Ammon's horn (tissue), 1 donor: ENCODE data around the gene ATAD1.

ENCODE experiments used
- DNase-seq: peaks from one replicate; pipeline ENCODE4 v3.0.0-alpha.2; 2016; ENCODE audit warnings: low spot score

ATAD1 gene

DNA sequence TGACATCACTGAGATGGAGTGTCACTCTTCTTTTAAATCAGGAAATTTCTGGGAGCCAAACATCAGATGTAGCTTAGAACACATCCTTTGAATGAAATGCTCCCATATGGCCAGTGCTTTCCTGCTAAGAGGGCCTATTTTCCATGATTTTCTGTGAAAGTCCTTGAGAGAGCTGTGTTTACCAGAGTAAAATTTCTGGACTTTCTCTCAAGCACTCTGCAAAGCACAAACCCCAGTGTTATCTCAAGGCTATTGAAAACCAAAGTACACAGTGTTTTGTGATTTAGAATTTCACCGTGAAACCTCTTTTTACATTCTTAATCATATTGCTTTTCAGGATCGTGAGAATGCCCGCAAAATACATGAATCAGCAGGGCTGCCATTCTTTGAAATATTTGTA lies 104.3 kb downstream of the ATAD1 start:
- no peak for DNase-seq

DNA sequence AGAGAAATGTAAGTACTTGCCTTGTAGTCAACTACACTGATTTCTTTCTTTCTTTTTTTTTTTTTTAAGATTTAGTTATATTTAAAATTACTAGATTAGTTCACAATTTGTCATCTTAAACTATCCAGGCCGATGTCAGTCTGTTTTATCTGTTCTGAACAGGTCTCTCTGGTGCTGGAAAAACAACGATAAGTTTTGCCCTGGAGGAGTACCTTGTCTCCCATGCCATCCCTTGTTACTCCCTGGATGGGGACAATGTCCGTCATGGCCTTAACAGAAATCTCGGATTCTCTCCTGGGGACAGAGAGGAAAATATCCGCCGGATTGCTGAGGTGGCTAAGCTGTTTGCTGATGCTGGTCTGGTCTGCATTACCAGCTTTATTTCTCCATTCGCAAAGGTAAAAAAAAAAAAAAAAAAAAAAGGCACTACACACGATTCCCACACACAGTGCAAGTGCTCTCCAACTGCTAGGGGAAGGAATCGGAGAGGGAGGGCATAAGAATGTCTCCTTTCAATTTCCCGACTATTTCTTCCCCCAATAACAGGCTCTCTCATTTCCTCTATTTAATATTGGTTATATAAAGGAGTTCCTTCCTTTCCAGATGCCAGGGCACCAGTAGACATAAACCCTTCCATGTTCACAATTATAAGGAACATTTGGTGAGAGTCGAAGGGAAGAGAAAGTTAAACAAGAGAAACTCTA lies 105.0 kb downstream of the ATAD1 start:
- no peak for DNase-seq

DNA sequence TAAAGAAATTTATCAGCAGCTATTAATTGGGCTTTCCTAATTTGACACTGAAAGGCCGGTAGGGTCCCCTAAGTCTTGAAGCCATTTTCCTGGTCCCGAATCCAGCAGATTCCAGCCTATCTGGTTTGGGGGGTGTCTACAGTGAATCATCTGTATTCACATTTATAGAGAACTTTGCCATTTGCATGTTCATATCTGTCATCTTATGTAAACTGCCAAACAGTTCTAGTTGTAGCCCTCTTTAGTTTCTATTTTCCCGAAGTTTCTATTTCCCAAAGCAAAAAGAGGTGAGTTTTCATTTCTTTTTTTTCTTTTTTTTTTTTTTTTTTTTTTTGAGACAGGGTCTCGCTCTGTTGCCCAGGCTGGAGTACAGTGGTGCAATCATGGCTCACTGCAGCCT lies 110.8 kb downstream of the ATAD1 start:
- no peak for DNase-seq

DNA sequence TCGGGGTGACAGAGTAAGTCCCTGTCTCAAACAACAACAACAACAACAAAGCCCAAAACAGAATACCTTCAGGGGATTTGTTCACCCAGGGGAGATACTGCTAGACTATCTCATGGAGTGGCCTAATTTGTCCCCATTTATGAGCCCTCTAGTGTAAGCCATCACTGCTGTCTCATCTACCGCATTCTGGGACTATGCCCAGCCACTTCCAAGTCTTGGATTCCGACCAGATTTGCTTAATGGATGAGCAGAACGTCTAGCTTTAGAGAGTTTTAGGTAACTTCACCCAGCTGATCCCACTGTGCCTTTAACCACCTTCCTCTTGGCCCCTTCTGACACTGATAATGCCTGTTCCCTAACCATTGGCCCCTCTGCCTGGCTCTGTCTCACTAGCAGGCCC lies 111.3 kb downstream of the ATAD1 start:
- DNase-seq: no peak

DNA sequence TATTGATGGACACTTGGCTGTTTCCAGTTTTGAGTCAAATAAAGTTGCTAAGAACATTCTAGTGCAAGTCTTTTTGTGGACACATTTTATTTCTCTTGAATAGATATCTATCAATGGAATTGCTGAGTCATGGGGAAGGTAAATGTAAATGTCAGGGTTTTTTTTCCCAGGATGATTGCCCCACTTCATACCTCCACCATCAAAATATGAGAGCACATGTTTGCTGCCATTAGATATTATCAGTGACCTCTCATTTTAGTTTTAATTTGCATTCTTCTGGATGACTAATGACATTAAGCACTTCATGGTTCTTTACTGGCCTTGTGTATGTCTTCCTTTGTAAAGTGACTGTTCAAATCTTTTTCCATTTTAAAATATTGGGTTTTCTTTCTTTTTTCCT lies 112.7 kb downstream of the ATAD1 start:
- no peak for DNase-seq

DNA sequence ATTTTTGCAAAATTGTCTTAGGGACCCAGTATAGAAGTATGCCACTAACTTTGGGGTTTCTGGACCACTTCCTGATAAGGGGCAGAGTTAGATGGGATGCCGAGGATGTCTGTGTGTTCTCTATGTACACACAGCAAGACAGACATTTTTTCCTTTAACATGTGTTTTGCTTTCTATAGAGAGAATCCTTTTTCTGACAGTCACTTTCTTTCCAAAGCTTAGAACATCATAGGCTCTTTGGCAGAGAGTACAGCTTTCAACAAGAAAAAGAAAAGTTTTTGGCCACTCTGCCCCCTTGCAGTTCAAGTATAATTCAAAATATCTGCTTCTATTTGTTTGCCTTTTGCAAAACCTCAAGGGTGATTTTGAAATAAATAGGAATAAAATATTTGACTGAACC lies 114.3 kb downstream of the ATAD1 start:
- no peak for DNase-seq

DNA sequence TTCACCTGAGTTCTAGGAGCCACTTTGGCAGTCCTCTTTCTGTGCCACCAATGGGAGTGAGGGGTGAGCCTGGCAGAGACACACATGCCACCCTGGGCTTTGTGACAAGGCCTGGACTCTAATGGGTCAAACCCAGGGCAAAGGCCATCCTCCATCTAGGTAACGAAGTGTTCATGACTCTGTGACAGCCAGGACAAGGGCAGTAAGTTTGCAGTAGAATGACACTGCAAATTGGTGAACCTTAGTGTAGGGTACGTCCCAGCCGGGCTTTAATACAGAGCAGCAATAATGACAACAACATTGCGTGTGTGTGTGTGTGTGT lies 115.1 kb downstream of the ATAD1 start:
- DNase-seq: no peak

DNA sequence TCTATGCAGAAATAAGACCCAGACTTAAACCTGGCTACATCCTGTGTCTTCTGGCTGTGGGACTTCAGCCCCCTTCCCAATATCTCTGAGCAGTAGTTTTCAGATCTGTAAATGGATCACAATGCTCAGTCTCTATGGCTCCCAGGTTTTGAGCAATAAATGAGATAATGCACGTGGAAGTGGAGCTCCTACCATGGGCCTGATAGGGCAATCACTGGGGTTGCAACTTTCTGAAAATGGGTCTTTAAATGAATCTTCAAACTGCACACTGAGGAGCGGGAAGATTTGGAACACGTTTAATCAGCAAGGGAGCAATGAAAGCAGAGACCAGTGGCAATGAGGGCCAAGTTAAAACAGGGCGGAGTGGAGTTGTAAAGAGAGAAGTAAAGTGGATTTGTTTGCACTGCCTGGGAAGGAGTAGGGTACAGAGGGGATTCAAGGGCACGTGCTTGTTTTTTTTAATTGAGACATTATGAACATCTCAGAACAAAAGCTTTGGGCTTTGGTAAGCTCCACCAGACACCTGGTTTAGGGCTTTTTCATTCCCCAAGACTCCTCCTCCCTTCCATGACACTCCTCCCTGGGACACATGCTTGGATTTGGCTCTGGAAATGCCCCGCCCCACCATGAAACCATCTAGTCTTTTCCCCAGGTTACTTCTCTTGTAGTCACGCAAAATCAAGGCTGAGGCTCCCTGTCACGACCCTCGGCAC lies 115.6 kb downstream of the ATAD1 start:
- DNase-seq: no peak
